GM12801 (cell line): ENCODE results near the gene LIN7A.

Experiments used
- CTCF ChIP-seq: IDR thresholded peaks from one replicate; pipeline ENCODE4 v1.5.1; 2011; ENCODE audit warnings: control low read depth; ENCODE audit not compliant: insufficient read length; ENCODE audit errors: extremely low read depth

Gene LIN7A

GRCh38 chr12:80966001-80966400 is 28.3 kb upstream of the LIN7A start:
- no peak for TF ChIP-seq CTCF

- no peak for TF ChIP-seq CTCF
These were observed 20.4 kb upstream of the LIN7A start for GRCh38 chr12:80958162-80958561.

- no peak for TF ChIP-seq CTCF
These were observed 17.3 kb upstream of the LIN7A start for GRCh38 chr12:80954857-80955520.

GRCh38 chr12:80952443-80952842 is 14.7 kb upstream of the LIN7A start:
- no peak for TF ChIP-seq CTCF

GRCh38 chr12:80946591-80946990 is 8.9 kb upstream of the LIN7A start:
- TF ChIP-seq CTCF = no peak

GRCh38 chr12:80943338-80943737 is 5.6 kb upstream of the LIN7A start:
- TF ChIP-seq CTCF = no peak

- TF ChIP-seq CTCF = no peak
These were observed 4.2 kb upstream of the LIN7A start for GRCh38 chr12:80941916-80942315.
